T-helper 22 cell (primary cell): ENCODE data around the gene SLC27A4.

Experiments used
- DNase-seq: peaks from one replicate; pipeline ENCODE4 v3.0.0-alpha.2; 2020; ENCODE audit warnings: low read depth

The SLC27A4 gene

DNA sequence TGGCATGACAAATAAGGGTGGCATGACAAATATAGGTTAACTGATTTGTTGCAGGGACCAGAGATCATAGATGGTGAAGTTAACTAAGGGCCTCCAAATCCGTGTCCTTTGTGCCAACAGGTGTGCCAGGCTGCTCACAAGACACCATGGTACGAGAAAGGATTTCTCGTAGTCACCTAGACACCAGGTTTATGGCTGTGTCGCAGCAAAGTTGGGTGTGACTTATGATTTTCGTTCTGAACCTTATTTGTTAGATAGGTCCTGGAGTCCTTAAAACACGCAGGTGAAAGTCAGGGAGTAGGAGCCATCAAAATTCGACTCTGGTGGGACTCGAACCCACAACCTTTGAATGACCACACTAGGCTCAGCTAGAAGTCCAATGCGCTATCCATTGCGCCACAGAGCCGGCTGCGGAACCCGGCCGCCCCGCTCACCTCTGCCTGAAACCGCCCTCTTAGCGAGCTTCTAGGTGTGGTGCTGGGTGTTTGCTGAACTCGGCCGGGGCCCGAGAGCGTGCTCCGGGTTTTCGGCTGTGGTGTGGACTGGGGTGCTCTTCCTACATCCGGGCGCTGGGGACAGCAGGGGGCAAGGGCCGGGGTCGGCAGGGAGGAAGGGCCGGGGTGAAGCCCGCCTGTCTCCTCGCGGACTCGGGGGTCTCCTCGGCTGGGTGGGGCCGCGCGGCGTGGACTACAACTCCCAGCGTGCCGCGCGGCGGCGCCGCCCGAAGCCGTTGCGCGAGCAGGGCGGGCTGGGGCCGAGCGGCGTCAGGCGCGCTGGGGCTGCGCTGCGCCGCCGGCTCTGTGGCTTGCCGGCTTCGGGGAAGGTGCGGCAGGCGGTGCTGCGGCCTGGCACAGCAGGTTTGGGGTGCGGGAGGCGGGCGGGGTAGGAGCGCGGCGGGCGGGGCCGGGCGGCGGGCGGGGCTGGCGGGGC is at the start of gene SLC27A4:
Gene SLC27A4 (plus strand): TSS at position 767 of the 930 bp plus-strand sequence. CDS start 2,606 bp downstream, outside the sequence.
- DNase-seq = peak; percentile 81

DNA sequence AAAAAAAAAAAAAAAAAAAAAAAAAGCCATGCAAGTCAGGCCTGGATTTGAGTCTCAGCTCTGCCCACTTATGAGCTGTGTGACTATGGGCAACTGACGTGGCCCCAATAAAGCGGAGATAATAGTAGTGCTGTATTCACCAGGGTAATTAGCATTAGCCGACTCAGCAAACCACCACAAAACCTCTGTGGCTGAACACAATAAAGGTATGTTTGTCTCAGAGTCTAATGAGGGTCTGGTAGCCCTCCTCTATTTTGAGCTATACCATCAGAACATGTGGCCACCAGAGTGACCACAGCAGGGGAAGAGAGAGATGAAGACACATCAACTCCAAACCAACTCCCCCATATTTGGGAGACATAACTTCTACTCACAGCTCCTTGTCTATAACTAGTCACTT is 48.3 kb upstream of the SLC27A4 start:
- no peak for DNase-seq

DNA sequence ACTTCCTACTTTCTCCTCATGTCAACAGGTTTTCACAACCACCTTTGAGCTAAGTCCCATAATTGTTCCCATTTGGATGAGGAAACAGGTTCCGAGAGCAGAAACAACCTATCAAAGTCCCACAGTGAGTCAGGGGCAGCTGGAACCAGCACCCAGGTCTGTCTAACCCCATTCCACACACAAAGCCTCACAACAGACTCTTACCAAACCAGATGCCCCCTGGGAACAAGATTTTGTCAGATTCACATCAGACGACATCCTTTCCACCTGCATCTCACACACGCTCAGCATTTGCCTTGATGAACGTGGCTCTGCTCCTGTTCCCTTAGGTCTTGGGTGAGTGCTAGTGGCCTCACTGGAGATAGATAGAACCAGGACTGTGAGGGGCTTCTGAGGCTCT is 47.2 kb upstream of the SLC27A4 start:
- DNase-seq = no peak

DNA sequence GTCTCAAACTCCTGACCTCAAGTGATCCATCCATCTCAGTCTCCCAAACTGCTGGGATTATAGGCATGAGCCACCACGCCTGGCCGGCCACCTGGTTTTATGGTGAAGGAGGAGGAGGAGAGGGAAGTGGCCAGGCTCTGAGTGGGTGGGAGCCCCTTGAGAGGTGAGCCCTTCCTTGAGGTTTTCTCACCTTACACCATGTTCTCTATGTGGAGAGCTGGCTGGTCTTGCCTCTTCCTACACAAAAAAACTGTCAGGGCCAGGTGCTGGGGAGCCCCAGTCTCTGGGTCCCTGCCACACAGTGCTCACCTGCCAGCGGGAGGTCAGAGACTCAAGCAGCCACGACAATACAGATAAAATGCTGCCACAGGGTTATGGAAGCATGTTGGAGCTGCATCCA is 46.2 kb upstream of the SLC27A4 start:
- no peak for DNase-seq

DNA sequence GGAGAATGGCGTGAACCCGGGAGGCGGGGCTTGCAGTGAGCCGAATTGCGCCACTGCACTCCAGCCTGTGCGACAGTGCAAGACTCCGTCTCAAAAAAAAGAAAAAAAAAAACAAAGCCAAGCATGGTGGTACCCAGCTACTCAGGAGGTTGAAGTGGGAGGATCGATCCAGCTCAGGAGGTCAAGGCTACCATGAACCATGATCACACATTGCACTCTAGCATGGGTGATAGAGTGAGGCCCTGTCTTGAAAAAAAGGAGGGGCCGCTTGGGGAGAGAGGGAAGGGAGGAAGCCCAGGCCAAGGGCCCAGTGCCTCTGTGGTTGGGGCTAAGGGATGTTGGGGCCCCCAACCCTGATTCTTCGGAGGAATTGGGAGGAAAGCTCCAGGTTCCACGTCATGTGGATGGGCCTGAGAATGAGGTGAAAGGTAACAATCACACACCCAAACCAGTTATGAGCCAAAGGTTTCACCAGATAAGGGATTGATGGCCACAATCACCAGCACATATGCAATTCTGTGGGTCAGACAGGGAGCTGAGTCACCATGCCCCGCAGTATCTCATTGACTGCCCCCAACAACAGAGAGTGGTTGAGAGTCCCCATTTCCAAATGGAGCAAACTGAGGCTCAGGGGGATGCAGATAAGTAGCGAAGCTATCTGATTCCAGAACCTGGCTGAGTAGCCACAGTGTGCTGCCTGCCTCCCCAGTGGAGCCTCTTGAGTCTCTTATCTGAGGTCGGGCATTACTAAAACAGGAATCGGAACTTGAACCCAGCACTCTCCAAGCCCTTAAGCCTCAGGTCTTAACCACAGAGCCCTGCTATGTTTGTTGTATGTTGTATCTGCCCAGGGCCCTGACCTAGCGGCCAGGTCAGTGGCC is 43.7 kb upstream of the SLC27A4 start:
- no peak for DNase-seq

DNA sequence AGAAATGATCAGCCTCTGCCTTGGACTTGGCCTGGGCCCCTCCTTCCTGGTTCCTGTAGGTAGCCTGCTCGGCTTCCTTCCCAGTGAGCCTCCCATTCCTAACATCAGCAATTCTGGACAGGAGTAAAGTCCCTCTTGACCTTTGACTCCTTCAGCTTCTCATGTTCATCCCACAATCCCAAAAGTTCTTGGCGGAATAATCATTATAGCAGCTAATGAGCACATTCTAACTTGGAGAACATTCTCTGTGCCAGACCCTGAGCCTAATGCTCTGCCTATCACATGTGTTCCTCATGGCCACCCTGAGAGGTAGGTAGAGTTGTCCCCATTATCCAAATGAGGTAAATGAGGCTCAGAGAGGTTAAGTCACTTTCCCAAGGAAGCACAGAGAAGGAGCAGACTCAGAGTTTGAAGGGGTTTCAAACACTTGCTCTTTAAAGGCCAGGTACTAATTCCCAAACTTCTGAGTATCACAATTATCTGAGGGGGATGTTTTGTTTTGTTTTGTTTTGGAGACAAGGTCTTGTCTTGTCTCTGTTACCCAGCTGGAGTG is 43.0 kb upstream of the SLC27A4 start:
- no peak for DNase-seq

DNA sequence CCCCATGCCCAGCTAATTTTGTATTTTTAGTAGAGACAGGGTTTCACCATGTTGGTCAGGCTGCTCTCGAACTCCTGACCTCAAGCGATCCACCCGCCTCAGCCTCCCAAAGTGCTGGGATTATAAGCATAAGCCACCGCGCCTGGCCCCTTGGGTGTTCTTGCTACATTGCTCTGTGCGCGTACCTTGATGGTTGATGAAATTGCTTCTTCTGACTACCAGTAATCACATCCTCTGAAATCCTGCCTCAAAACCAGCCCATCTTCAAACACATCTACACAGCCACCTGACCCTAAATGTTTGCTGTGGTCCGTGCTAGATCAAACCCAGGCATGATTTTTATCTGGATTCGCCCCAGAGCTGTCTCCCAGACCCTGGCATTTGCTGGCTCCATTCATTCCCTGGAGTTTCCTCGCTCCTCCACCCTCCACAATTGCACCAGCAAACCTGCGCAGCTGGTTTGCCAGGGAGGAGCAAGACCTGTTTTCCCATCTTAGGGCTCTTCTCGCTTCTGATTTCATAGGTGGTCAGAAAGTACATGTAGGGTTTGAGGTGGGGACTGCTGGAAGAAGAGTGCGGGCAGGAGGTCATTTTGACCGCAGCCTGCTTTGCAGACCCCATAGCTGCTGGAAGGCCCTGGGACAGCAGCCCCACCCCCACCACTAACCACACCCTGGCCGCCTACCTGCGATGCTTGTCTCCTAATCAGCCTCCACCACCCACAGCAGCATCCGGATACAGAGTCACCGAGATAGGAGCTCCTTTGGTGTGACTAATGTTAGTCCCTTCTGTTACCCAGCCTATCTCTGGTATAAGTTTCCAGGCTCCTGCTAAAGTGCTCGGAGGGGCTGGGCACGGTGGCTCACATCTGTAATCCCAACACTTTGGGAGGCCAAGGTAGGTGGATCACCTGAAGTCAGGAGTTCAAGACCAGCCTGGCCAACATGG is 41.5 kb upstream of the SLC27A4 start:
- no peak for DNase-seq

DNA sequence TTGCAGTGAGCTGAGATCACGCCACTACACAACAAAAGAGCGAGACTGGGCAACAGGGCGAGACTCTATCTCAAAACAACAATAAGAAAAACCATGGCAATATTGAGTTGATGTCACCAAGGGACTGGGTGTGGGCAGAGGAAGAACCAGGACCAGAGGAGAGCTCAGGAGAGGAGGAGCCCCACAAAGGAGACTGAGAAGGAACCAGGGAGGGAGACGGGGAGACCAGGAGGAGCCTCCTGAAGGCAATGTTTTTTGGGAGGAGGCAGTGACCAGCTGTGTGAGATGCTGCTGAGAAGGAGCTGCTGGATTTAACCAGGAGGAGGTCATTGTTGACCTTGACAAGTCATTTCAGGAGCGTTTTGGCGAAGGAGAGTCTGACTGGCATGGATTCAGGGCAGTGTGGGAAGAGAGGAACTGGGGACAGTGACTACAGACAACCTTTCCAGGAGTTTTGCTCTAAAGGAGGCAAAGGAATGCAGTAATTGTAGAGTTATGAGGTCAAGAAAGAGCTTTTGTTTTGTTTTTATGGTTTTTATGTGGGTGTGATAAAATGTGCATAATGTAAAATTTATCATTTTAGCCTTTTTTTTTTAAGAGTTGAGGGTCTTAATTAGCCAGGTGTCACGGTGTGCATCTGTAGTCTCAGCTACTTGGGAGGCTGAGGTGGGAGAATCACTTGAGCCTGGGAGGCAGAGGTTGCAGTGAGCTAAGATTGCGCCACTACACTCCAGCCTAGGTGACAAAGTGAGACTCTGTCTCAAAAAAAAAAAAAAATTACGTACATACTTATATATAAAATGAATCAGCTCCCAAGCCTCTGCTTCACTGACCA is 36.0 kb upstream of the SLC27A4 start:
- DNase-seq = no peak

DNA sequence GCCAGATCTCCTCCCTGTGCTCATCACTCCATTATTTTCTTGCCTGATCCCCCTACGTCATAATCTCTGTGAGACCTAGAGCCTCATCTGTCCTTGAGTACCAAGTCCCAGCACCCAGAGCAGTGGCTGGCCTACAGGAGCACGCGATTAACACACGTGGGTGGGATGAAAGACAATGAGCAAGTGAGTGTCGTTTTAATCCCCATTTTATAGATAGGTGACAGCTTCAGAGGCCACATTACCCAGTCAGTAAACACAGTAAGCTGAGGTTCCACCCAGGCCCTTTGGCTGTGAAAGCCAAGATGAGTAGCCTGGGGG is 35.4 kb upstream of the SLC27A4 start:
- no peak for DNase-seq

DNA sequence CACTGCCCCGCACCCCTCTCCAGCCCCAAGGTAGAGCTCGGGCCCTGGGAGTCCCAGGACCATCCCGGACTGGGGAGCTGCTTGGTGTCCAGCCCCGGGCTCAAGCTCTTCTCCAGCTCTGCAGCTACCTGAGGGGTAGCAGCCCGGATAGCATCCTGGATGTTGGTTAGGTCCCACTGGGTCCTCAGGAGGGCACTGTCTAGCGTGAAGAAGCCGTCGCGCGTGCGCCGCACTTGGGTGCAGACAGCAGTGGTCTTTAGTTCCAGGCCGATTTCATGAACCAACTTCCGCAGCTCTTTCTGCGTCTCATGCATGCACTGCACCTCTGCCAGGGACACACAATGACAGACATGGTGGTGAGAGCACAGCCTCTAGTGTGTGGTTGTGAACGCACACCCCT is 30.8 kb upstream of the SLC27A4 start:
- no peak for DNase-seq

DNA sequence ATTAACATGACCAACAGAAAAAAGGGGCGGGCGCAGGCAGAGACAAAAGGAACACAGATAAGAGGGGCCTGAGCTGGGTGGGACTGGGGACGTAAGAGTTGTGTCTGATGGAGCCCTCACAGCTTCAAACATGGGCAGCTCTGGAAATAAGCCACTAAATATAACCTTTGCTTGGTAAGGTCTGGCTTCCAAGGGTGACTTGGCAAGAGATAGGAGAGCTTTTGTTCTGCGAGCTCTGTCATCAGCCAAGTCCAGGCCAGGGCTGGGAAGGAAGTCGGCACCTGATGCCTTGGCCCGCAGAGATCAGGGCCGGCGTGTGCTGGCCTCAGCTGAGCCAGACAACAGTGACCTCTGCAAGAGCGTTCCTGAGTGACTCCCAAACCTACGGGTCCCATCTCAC is 29.9 kb upstream of the SLC27A4 start:
- no peak for DNase-seq

DNA sequence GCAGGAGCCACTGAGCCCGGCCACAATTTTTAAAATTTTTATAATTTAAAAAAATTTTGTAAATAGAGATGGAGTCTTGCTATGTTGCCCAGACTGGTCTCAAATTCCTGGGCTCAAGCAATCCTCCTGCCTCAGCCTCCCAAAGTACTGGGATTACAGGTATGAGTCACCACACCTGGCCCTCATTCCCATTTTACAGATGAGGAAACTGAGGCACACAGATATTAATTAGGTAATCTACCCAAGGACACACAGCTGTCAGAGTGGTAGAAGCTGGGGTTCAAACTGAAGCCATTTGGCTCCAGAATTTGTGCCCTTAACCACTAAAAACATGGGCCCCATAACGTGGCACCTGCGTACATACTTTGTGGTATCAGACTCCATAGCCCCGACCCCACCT is 25.6 kb upstream of the SLC27A4 start:
- no peak for DNase-seq

DNA sequence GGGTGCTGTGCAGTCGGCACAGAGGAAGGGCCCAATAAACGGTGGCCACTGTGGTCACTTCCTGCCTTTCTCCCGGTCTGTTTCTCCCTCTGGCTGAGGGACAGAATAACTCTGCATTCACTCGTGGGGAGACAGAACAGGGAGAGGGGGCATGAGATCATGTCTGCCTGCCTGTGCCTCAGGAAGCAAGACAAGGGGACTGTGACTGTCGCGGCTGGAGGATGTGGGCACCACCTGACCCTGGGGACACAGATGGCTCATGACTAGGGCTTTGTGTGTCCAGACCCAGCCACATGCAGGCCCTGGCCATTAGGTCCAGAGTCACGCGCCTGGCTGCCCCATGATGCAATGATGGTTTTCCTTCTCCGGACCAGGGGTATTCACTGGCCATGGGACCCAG is 23.9 kb upstream of the SLC27A4 start:
- no peak for DNase-seq

DNA sequence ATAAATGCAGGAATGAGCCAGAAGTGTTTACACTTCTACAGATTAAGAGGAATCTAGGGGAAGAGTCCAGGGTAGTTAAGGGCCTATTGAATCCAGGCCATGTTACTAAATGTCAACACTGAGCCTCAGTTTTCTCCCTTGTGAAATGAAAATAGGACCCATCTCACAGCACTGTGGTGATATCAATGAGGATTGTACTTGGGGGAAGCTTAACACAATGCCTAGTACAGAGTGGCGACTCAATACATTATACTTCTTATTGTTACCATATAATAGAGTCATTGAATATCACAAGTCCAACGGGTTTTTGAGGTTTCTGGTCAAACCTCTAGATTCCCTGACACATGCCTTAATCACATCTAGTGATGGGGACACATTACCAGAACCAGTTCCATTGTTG is 22.7 kb upstream of the SLC27A4 start:
- no peak for DNase-seq

DNA sequence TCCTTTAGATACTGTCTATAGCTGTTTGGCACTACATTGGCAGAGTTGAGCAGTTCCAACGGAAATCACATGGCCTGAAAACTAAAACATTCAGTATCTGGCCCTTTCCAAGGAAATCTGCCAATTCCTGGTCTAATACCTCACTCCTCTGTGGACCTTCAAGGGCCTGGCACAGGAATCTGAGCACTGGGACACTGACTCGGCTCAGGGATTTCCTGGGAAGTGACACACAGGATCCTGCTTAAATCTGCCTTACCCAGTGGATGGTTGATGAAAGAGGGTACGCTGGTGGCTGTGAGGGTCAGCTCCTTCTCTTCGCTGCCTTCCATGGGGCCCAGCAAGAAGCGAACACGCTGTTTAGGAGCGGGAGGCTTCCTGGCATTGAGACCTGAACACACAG is 19.0 kb upstream of the SLC27A4 start:
- no peak for DNase-seq

DNA sequence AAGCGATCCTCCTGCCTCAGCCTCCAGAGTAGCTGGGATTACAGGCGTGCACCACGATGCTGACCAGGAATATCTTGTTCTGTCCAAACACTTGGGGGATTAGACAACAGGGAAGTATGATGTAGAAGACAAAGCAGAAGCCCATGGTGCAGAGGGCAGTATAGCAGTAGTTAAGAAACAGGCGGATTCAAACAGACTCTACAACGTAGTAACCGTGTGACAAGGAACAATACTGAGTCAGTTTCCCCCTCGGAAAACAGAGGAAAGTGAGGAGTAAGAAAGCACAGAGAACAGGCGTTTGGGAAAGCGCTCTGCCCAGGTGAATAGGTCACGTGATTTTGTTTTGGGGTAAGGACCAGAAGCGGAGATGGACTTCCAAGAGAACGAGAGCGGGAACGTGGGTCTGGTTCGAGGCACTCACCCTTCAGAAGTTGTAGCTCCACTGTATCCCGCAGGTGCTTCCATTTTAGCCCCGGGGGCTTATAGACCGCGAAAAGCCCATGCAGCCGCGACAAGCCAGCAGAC is 18.4 kb upstream of the SLC27A4 start:
- DNase-seq = no peak

DNA sequence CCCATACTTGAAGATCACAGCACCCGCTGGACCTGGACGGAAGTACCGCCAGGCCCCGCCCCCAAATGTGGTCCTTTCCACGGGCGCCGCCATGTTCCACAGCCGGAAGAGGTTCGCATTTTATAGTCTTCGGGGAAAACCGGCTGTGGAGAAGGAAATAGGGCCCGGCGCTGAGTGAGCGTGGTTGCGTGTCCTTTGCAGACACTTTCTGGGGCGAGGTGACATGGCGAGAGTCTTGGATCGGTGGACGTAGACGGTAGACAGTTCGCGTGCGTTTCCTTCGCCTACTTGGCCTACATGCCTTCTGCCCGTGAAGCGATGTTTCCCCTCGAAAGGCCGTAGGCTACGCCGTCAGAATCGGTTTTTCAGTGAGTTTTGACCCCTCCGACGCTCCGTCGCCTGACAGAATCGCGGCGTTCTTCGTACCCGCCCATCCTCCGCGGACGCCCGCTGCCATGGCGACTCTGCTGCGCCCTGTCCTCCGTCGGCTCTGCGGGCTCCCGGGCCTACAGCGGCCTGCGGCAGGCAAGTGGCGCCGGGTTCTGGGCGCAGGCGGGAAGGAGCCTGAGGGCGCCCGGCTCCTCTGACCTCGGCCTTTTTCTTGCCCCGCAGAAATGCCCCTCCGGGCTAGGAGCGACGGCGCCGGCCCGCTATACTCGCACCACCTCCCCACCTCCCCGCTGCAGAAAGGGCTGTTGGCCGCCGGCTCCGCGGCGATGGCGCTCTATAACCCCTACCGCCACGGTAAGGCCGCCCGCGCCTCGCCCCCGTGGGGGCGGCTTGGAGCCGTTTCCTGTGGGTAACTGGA is 17.7 kb upstream of the SLC27A4 start, which contains the start of the genes COQ4 and TRUB2:
Gene COQ4 (plus strand): TSS at position 436 of the 808 bp plus-strand sequence. CDS start 20 bp downstream, at position 456.
Gene TRUB2 (minus strand): TSS at position 44 of the 808 bp plus-strand sequence. CDS start 39 bp downstream, at position 5.
- peak; percentile 89 for DNase-seq

DNA sequence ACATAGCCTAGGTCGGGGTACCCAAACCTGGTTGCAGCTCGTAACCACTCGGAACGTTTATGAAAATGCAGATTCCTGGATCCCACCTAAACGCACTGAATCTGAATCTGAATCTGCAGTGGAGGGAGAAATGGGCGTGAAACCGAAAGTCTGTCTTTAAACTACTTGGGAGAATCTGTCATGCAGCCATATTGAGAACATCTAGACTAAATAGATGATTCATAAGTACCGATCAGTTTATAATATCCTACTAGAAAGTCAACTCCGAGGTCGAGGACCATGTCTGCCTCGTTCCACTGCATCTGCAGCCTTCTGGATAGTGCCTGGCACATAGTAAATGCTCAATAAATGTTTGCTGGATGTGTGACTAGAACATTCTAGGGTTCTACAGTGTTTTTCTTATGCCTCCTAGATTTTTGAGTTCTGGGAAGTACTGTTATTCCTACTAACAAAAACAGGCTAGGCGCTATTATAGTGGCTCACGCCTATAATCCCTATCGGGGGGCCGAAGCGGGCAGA is 17.1 kb upstream of the SLC27A4 start:
- DNase-seq = no peak

DNA sequence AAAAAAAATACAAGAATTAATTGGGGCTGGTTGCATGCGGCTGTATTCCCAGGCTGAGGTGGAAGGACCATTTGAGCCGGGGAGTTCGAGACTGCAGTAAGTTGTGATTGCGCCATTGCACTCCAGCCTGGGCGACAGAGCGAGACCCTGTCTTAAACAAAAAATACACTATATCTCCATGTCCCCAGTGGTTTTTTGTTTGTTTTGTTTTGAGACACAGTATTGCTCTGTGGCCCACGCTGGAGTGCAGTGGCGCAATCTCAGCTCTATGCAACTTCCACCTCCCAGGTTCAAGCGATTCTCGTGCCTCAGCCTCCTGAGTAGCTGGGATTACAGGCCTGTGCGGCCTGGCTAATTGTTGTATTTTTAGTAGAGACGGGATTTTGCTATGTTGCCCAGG is 16.5 kb upstream of the SLC27A4 start:
- DNase-seq = no peak
